GM06990 (cell line): Measurements from ENCODE around the gene SACS.

Source experiments
- DNase-seq: peaks from one replicate; pipeline ENCODE4 v3.0.0-alpha.2; 2011; ENCODE audit not compliant: insufficient read length; ENCODE audit errors: extremely low read depth
- H3K27me3 ChIP-seq: replicated peaks from 2 replicates; pipeline ENCODE4 v1.6.0; 2011; ENCODE audit warnings: low read length; ENCODE audit not compliant: control insufficient read depth, insufficient read depth
- H3K36me3 ChIP-seq: 2 replicates; pipeline ENCODE4 v1.5.1; 2011; ENCODE audit warnings: low read length; ENCODE audit not compliant: control insufficient read depth, insufficient read depth
- H3K4me3 ChIP-seq: replicated peaks from 2 replicates; pipeline ENCODE4 v1.5.1; 2011; ENCODE audit warnings: low read depth, mild to moderate bottlenecking, control low read depth, low read length
- CTCF ChIP-seq: IDR thresholded peaks from 2 replicates; pipeline ENCODE4 v1.5.1; 2011; ENCODE audit warnings: low read length, control low read depth, mild to moderate bottlenecking, inconsistent platforms; ENCODE audit not compliant: insufficient read depth, poor library complexity, severe bottlenecking

SACS gene

GRCh38 chr13:23433171-23434153 lies at the start of gene SACS:
TSS of gene SACS (minus strand) at chr13:23433702. CDS start at chr13:23411239, 22,463 bp downstream.
- no peak for DNase-seq
- H3K27me3 ChIP-seq: no peaks in the 10 kb centered on the region
- no peak within 1 kb of the TSS for H3K4me3 ChIP-seq
- no peaks in the 10 kb centered on the region for H3K36me3 ChIP-seq
- no peak for TF ChIP-seq CTCF

GRCh38 chr13:23480324-23480723 lies 46.8 kb upstream of the SACS start:
- no peak for DNase-seq
- Histone ChIP-seq H3K36me3 (no peaks in the 10 kb centered on the region), H3K27me3 (no peaks in the 10 kb centered on the region), H3K4me3 (no peak overlapping the region)
- TF ChIP-seq CTCF: no peak

- H3K27me3 ChIP-seq: no peaks in the 10 kb centered on the region
- no peaks in the 10 kb centered on the region for H3K36me3 ChIP-seq
- H3K4me3 ChIP-seq: no peak overlapping the region
- no peak for TF ChIP-seq CTCF
- DNase-seq: no peak
Measured at GRCh38 chr13:23477101-23477500, 43.6 kb upstream of the SACS start.

- no peaks in the 10 kb centered on the region for H3K36me3 ChIP-seq
- H3K4me3 ChIP-seq: no peak overlapping the region
- no peaks in the 10 kb centered on the region for H3K27me3 ChIP-seq
- DNase-seq: no peak
- TF ChIP-seq CTCF: no peak
Measured at GRCh38 chr13:23473221-23473620, 39.7 kb upstream of the SACS start.

GRCh38 chr13:23472189-23472588 lies 38.7 kb upstream of the SACS start:
- DNase-seq: no peak
- TF ChIP-seq CTCF: no peak

More at GRCh38 chr13:23472189-23472588, 38.7 kb upstream of the SACS start:
- Histone ChIP-seq H3K36me3 (no peaks in the 10 kb centered on the region), H3K4me3 (no peak overlapping the region), H3K27me3 (no peaks in the 10 kb centered on the region)
